PFSK-1 (cell line): Measurements from ENCODE around the gene ACP3.

Experiments
- POLR2AphosphoS5 ChIP-seq: IDR thresholded peaks from 2 replicates; pipeline ENCODE4 v1.6.1; 2012; ENCODE audit warnings: low read depth, mild to moderate bottlenecking, control low read depth, low read length, moderate library complexity
- SIN3A ChIP-seq: IDR thresholded peaks from 2 replicates; pipeline ENCODE4 v1.6.1; 2012; ENCODE audit warnings: mild to moderate bottlenecking, low read length, moderate library complexity, borderline replicate concordance; ENCODE audit not compliant: insufficient read depth
- TAF1 ChIP-seq: IDR thresholded peaks from 2 replicates; pipeline ENCODE4 v1.6.1; 2012; ENCODE audit warnings: low read length, control low read depth, borderline replicate concordance; ENCODE audit not compliant: insufficient read depth
- TF ChIP-seq, protein P1 (sequence below), 2 experiments: IDR thresholded peaks; 2 replicates each; pipeline versions ENCODE4 v1.6.1 to v1.8.0; 2011 to 2012; ENCODE audit warnings: low read depth in 2 of 2, low read length in 2 of 2, control low read depth in 1 of 2, inconsistent platforms in 1 of 2, mild to moderate bottlenecking in 1 of 2, moderate library complexity in 1 of 2; ENCODE audit not compliant: insufficient read depth in 1 of 2

DNA sequence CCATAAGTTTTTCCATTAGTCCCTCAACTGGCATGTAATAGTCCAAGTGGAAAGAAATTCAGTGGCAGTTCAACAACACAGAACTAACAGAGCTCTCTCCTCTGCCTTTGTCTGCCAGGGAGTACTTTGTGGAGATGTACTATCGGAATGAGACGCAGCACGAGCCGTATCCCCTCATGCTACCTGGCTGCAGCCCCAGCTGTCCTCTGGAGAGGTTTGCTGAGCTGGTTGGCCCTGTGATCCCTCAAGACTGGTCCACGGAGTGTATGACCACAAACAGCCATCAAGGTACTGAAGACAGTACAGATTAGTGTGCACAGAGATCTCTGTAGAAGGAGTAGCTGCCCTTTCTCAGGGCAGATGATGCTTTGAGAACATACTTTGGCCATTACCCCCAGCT is 39.4 kb downstream of the ACP3 start:
- TF ChIP-seq SIN3A (no peak), TAF1 (no peak), POLR2AphosphoS5 (no peak)
- TF ChIP-seq, protein P1, sequence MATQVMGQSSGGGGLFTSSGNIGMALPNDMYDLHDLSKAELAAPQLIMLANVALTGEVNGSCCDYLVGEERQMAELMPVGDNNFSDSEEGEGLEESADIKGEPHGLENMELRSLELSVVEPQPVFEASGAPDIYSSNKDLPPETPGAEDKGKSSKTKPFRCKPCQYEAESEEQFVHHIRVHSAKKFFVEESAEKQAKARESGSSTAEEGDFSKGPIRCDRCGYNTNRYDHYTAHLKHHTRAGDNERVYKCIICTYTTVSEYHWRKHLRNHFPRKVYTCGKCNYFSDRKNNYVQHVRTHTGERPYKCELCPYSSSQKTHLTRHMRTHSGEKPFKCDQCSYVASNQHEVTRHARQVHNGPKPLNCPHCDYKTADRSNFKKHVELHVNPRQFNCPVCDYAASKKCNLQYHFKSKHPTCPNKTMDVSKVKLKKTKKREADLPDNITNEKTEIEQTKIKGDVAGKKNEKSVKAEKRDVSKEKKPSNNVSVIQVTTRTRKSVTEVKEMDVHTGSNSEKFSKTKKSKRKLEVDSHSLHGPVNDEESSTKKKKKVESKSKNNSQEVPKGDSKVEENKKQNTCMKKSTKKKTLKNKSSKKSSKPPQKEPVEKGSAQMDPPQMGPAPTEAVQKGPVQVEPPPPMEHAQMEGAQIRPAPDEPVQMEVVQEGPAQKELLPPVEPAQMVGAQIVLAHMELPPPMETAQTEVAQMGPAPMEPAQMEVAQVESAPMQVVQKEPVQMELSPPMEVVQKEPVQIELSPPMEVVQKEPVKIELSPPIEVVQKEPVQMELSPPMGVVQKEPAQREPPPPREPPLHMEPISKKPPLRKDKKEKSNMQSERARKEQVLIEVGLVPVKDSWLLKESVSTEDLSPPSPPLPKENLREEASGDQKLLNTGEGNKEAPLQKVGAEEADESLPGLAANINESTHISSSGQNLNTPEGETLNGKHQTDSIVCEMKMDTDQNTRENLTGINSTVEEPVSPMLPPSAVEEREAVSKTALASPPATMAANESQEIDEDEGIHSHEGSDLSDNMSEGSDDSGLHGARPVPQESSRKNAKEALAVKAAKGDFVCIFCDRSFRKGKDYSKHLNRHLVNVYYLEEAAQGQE (IDR thresholded peaks at IDR 0.05; ENCODE audit: insufficient read depth in 1 of 2, low read depth in 2 of 2, low read length in 2 of 2) = no peak
